ENCODE results near the gene TNFRSF14.

DNA sequence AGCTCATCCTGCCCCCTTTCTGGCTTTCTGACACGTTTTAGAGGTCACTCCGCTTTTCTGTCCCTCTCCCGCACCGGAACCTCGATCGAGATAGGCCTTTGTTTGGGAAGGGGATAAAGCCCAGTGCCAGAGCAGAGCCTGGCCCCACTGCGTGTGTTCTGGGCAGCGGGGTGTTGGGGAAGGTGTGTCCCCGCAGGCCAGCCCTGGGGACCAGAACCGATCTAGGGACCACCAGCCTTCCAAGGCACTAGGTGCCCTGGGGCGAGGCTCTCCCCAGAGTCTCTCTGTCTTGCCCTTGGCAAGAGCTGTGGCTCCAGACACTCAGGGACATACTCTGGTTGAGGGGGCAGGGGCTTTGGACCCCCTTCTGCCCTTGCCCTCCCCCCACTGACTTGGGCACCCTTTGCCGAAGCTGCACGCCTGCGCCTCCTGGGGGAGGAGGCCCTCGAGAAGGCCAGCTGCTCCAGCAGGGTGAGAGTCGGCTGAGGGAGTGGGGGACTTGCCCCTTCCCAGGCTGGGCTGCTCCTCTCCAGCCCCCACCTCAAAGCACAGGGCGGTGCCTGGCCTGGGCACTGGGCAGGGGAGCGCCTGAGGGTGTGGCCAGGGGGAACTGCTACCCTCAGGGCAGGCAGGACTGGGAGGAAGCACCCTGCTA, 46.8 kb downstream of the TNFRSF14 start:
- TF ChIP-seq, protein P1, sequence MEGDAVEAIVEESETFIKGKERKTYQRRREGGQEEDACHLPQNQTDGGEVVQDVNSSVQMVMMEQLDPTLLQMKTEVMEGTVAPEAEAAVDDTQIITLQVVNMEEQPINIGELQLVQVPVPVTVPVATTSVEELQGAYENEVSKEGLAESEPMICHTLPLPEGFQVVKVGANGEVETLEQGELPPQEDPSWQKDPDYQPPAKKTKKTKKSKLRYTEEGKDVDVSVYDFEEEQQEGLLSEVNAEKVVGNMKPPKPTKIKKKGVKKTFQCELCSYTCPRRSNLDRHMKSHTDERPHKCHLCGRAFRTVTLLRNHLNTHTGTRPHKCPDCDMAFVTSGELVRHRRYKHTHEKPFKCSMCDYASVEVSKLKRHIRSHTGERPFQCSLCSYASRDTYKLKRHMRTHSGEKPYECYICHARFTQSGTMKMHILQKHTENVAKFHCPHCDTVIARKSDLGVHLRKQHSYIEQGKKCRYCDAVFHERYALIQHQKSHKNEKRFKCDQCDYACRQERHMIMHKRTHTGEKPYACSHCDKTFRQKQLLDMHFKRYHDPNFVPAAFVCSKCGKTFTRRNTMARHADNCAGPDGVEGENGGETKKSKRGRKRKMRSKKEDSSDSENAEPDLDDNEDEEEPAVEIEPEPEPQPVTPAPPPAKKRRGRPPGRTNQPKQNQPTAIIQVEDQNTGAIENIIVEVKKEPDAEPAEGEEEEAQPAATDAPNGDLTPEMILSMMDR (IDR thresholded peaks at IDR 0.05) = no peak
- TF ChIP-seq EP300 (IDR thresholded peaks at IDR 0.05) (no peak), POLR2A (IDR thresholded peaks at IDR 0.05) (no peak)
